ENCODE data around the gene SHANK2.

DNA sequence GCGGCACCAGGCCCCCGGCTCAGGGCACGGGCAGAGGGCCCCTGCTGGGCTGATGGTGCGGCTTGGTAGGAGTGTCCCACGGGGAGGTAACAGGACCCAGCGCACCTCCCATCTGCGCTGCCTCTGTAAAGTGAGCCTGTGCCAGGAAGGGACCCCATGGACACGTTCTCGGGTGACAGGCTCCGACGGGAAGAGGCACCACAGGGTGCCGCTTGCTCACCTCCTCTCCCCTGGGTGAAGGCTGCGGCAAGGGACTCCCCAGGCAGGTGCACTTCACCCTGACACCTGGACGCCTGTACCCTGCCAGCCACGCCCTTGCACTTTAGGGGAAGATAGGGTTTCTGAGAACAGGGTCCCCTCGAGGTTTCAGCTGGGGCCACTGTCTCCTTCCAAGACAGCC, 48.1 kb downstream of the SHANK2 start:
- TF ChIP-seq, protein P1, sequence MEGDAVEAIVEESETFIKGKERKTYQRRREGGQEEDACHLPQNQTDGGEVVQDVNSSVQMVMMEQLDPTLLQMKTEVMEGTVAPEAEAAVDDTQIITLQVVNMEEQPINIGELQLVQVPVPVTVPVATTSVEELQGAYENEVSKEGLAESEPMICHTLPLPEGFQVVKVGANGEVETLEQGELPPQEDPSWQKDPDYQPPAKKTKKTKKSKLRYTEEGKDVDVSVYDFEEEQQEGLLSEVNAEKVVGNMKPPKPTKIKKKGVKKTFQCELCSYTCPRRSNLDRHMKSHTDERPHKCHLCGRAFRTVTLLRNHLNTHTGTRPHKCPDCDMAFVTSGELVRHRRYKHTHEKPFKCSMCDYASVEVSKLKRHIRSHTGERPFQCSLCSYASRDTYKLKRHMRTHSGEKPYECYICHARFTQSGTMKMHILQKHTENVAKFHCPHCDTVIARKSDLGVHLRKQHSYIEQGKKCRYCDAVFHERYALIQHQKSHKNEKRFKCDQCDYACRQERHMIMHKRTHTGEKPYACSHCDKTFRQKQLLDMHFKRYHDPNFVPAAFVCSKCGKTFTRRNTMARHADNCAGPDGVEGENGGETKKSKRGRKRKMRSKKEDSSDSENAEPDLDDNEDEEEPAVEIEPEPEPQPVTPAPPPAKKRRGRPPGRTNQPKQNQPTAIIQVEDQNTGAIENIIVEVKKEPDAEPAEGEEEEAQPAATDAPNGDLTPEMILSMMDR (IDR thresholded peaks at IDR 0.05; ENCODE audit: extremely low read depth in 1 of 2, insufficient read depth in 1 of 2, low read depth in 1 of 2, low read length in 2 of 2), result no peak
- no peak for TF ChIP-seq POLR2AphosphoS5 (IDR thresholded peaks at IDR 0.05; ENCODE audit: insufficient read depth, low read depth, low read length)

Measured in endothelial cell of umbilical vein (primary cell).